Osteocyte (in vitro differentiated cells): ENCODE results near the gene ATP8A2. TPM values are rescaled to one million over a fixed set of nuclear protein-coding genes. Genes with fewer than 3 reads are reported as not detected.

Experiments used
- DNase-seq: peaks from one replicate; pipeline ENCODE4 v3.0.0; 2021; ENCODE audit warnings: mixed read lengths; ENCODE audit not compliant: unreplicated experiment; ENCODE audit errors: extremely low spot score
- H3K27ac Mint-ChIP-seq: one replicate; pipeline ENCODE4 v1.8.0; 2021; ENCODE audit warnings: mild to moderate bottlenecking, mixed read lengths; ENCODE audit not compliant: unreplicated experiment
- H3K27me3 Mint-ChIP-seq: one replicate; pipeline ENCODE4 v1.8.0; 2021; ENCODE audit warnings: mixed read lengths; ENCODE audit not compliant: unreplicated experiment
- H3K36me3 Mint-ChIP-seq: one replicate; pipeline ENCODE4 v1.8.0; 2021; ENCODE audit warnings: mixed read lengths; ENCODE audit not compliant: unreplicated experiment
- H3K4me1 Mint-ChIP-seq: one replicate; pipeline ENCODE4 v1.8.0; 2021; ENCODE audit warnings: mixed read lengths; ENCODE audit not compliant: unreplicated experiment
- H3K4me3 Mint-ChIP-seq: one replicate; pipeline ENCODE4 v1.8.0; 2021; ENCODE audit warnings: mild to moderate bottlenecking, moderate library complexity, mixed read lengths; ENCODE audit not compliant: unreplicated experiment
- H3K9me3 Mint-ChIP-seq: one replicate; pipeline ENCODE4 v1.8.0; 2021; ENCODE audit warnings: mixed read lengths; ENCODE audit not compliant: unreplicated experiment
- total RNA-seq: library from RNA; stranded (reverse); gene quantifications from 2 replicates; pipeline ENCODE4 v1.2.1, GENCODE V29; 2021
- TF ChIP-seq, protein P1 (sequence below): fragments of 200-600 bp; sonication (generic); IDR thresholded peaks from 2 replicates; pipeline ENCODE4 v1.5.0; 2021; ENCODE audit warnings: antibody characterized with exemption, mild to moderate bottlenecking, moderate library complexity

Gene ATP8A2
- total RNA-seq, 1 donor from 2014 or later = 1.1 TPM

DNA sequence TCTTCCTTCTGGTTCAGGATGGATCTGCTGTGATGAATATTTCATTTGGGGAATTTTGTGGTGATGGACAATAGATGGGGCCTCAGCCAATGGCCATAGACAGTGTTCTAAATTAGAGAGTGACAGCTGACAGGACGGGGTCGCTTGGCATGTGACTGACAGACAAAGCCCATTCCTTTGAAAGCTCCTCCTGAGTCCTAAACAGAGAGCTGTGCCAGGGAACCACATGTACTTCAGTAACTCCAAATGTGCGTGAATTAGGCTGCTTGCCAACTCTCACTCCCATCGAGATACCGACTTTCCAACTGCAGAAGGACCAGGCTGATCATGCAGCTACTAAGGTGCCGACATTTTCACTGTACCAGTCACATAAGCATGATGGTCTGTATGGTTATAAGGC is 492.3 kb downstream of the ATP8A2 start:
- H3K36me3 Mint-ChIP-seq = no peaks in the 10 kb centered on the region
- no peak overlapping the region for H3K27ac Mint-ChIP-seq
- peaks cover 37% of the 10 kb centered on the region for H3K4me1 Mint-ChIP-seq

DNA sequence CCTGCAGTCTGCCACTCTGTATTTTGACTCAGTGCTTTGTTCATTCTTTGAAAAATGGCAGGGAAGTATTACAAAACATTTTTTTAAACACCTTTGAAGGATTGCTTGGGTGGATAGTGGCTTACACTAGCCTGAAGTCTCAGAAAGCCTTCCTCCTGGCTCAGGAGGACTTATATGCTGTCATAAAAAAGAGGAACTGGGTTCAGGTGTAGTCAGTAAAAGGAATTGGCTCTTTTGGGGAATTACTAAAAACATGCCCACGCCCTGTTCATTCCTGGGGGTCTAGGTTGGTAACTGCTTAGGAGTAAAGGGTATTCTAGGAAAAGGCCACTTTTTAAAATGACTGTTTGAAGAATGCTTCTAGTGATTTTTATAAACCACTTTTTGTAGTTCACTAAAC is 493.2 kb downstream of the ATP8A2 start:
- no peaks in the 10 kb centered on the region for H3K27me3 Mint-ChIP-seq
- TF ChIP-seq, protein P1, sequence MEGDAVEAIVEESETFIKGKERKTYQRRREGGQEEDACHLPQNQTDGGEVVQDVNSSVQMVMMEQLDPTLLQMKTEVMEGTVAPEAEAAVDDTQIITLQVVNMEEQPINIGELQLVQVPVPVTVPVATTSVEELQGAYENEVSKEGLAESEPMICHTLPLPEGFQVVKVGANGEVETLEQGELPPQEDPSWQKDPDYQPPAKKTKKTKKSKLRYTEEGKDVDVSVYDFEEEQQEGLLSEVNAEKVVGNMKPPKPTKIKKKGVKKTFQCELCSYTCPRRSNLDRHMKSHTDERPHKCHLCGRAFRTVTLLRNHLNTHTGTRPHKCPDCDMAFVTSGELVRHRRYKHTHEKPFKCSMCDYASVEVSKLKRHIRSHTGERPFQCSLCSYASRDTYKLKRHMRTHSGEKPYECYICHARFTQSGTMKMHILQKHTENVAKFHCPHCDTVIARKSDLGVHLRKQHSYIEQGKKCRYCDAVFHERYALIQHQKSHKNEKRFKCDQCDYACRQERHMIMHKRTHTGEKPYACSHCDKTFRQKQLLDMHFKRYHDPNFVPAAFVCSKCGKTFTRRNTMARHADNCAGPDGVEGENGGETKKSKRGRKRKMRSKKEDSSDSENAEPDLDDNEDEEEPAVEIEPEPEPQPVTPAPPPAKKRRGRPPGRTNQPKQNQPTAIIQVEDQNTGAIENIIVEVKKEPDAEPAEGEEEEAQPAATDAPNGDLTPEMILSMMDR = no peak
- no peak for DNase-seq
- no peaks in the 10 kb centered on the region for H3K9me3 Mint-ChIP-seq
- H3K4me1 Mint-ChIP-seq = peaks cover 30% of the 10 kb centered on the region
- H3K36me3 Mint-ChIP-seq = no peaks in the 10 kb centered on the region
- H3K4me3 Mint-ChIP-seq = no peak overlapping the region
- no peak overlapping the region for H3K27ac Mint-ChIP-seq

More for the DNA sequence above, 492.3 kb downstream of the ATP8A2 start:
- Mint-ChIP-seq H3K9me3 (no peaks in the 10 kb centered on the region), H3K4me3 (no peak overlapping the region), H3K27me3 (no peaks in the 10 kb centered on the region)
- DNase-seq = no peak
- TF ChIP-seq, protein P1 = no peak

DNA sequence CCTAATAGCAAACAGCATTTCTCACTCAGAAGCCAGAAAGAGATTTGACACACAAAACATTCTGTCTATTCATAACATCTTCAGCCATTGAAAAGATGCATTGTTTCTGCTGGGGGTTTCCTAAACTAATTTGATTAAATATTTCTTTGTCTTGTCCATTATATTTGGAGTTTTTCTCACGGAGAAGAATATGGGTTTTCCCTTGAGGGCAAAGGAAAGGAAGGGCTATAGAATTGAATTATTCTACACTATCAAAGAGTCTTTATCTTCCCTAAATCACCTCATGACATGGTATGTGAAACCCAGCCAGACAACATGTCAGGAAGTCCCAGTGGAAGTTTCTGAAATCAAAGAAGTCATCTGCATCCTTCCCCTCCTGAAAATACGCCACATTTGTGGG is 493.6 kb downstream of the ATP8A2 start:
- Mint-ChIP-seq H3K4me1 (peaks cover 27% of the 10 kb centered on the region), H3K27ac (no peak overlapping the region), H3K36me3 (no peaks in the 10 kb centered on the region), H3K4me3 (no peak overlapping the region), H3K9me3 (no peaks in the 10 kb centered on the region), H3K27me3 (no peaks in the 10 kb centered on the region)
- TF ChIP-seq, protein P1 = no peak
- DNase-seq = no peak

DNA sequence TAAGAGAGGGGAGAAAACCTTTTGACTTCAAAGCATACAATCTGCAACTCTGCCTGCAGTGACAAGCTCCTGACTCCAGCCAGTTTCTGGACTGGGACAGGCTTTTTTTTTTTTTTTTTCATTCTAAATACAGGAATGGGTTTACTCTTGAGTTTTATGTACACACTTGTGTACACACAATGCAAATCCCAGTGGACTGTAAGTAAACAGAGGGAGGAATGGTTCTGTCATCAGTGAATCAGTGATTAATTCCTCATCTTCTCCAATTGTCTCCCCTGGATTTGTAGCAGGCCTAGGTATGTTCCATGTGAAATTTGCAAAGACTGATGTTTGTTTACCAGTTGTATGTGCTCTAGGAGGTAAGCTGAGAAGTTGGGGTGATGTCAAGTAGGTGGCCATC is 495.3 kb downstream of the ATP8A2 start:
- no peaks in the 10 kb centered on the region for H3K27me3 Mint-ChIP-seq
- TF ChIP-seq, protein P1 = no peak
- no peak overlapping the region for H3K27ac Mint-ChIP-seq
- H3K4me3 Mint-ChIP-seq = no peak overlapping the region
- DNase-seq = no peak
- H3K36me3 Mint-ChIP-seq = no peaks in the 10 kb centered on the region
- H3K4me1 Mint-ChIP-seq = peaks cover 10% of the 10 kb centered on the region
- H3K9me3 Mint-ChIP-seq = no peaks in the 10 kb centered on the region

DNA sequence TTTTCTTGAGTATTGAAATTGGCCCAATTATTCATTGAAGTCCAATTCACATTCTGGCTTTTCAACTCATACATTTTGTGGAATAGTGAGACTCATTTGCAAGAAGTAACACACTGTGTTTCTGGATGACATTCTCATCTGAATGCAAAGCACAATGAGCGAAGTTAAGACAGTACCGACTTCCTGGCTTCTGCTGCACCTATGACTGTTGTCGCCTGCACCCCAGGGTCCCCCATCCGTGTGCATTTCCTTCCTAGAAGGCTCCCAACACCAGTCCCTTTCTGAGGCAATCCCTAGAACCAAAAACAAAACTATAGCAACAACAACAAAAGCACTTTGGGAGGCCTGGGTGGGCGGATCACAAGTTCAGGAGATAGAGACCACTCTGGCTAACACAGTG is 496.7 kb downstream of the ATP8A2 start:
- H3K27me3 Mint-ChIP-seq = no peaks in the 10 kb centered on the region
- no peaks in the 10 kb centered on the region for H3K9me3 Mint-ChIP-seq
- TF ChIP-seq, protein P1 = no peak
- no peaks in the 10 kb centered on the region for H3K36me3 Mint-ChIP-seq
- no peak overlapping the region for H3K4me3 Mint-ChIP-seq
- H3K4me1 Mint-ChIP-seq = peaks cover 11% of the 10 kb centered on the region
- no peak for DNase-seq
- H3K27ac Mint-ChIP-seq = no peak overlapping the region
